Measurements from ENCODE around the gene MRFAP1.
"Not testable (repeated sequence)": the region's sequence is repeated elsewhere in the genome, so short reads cannot be mapped to it uniquely, and the experiment has no call there.

The MRFAP1 gene

DNA sequence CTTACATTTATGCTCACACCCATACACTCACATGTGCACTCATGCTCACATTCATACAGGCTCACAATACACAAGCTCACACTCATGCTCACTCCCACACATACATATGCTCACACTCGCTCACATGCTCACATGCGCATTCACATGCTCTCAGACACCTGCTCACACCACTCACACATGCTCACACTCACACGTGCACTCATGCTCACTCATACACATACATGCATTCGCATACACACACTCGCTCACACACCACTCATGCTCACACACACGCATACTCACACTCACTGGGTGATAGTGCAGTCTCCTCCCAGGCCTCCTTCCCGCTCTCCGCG, 24.8 kb downstream of the MRFAP1 start:
- H3K9me3 ChIP-seq, result no peaks in the 10 kb centered on the region
- H3K36me3 ChIP-seq, result no peaks in the 10 kb centered on the region
- peaks cover 6 to 11% of the 10 kb centered on the region in 2 experiments for H3K4me1 ChIP-seq (ENCODE audit: control insufficient read depth in 1 of 2, insufficient read depth in 1 of 2, low read depth in 1 of 2, low read length in 1 of 2)
- no peak overlapping the region for H3K4me3 ChIP-seq (ENCODE audit: low read depth in 1 of 2, low read length in 1 of 2)
- TF ChIP-seq CTCF (IDR thresholded peaks at IDR 0.05), result no peak
- H3K27ac ChIP-seq, result no peak overlapping the region
- H3K27me3 ChIP-seq, result peaks cover 58% of the 10 kb centered on the region

DNA sequence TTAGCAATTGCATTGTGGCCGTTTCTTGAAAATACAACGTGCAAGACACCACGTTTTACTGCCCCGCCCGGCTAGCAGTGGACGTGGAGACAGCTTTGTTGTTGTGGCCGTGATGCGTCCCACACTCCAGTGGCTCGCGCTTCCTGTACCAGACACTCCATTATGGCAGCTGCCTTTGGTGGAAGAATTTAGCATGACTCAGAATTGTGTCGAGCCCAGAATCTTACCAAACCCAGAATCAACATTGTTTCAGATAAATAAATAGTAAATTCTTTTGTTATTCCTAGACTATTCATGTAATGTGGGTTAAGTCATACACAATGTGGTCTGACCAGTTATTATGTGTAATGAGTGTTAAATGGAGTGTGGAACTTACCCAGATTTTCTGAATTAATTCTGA, 27.9 kb downstream of the MRFAP1 start:
- Histone ChIP-seq H3K9me3 (no peaks in the 10 kb centered on the region), H3K27me3 (peaks cover 27% of the 10 kb centered on the region), H3K4me1 (ENCODE audit: control insufficient read depth in 1 of 2, insufficient read depth in 1 of 2, low read depth in 1 of 2, low read length in 1 of 2) (peaks cover 10 to 15% of the 10 kb centered on the region in 2 experiments), H3K4me3 (ENCODE audit: low read depth in 1 of 2, low read length in 1 of 2) (no peak overlapping the region), H3K27ac (no peak overlapping the region), H3K36me3 (no peaks in the 10 kb centered on the region)
- no peak for TF ChIP-seq CTCF (IDR thresholded peaks at IDR 0.05)

GRCh38 chr4:6671648-6672047, 31.2 kb downstream of the MRFAP1 start:
- H3K36me3 ChIP-seq, result no peaks in the 10 kb centered on the region
- H3K4me3 ChIP-seq (ENCODE audit: low read depth in 1 of 2, low read length in 1 of 2), result no peak overlapping the region
- no peak overlapping the region for H3K27ac ChIP-seq
- peaks cover 28 to 31% of the 10 kb centered on the region in 2 experiments for H3K4me1 ChIP-seq (ENCODE audit: control insufficient read depth in 1 of 2, insufficient read depth in 1 of 2, low read depth in 1 of 2, low read length in 1 of 2)
- no peak for TF ChIP-seq CTCF (IDR thresholded peaks at IDR 0.05)
- no peaks in the 10 kb centered on the region for H3K9me3 ChIP-seq
- no peaks in the 10 kb centered on the region for H3K27me3 ChIP-seq

DNA sequence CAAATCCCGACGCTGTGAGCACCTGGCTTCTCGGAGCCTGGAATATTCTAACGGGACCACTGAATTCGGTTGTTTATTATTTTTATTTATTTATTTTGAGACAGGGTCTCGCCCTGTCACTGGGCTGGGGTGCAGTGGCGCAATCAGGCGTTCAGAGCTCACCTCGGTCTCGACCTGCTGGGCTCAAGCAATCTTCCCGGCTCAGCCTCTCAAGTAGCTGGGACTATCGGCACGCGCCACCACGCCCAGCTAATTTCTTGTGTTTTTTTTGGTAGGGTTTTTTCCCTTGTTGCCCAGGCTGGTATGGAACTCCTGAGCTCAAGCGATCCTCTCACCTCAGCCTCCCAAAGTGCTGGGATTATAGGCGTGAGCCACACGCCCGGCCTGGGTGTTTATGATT, 31.6 kb downstream of the MRFAP1 start:
- Histone ChIP-seq H3K4me1 (ENCODE audit: control insufficient read depth in 1 of 2, insufficient read depth in 1 of 2, low read depth in 1 of 2, low read length in 1 of 2) (peaks cover 33 to 36% of the 10 kb centered on the region in 2 experiments), H3K9me3 (no peaks in the 10 kb centered on the region), H3K36me3 (no peaks in the 10 kb centered on the region), H3K27ac (no peak overlapping the region), H3K4me3 (ENCODE audit: low read depth in 1 of 2, low read length in 1 of 2) (no peak overlapping the region), H3K27me3 (no peaks in the 10 kb centered on the region)
- TF ChIP-seq CTCF (IDR thresholded peaks at IDR 0.05), result no peak

- H3K27me3 ChIP-seq; H3K36me3 ChIP-seq; H3K4me3 ChIP-seq (ENCODE audit: low read depth in 1 of 2, low read length in 1 of 2); H3K9me3 ChIP-seq: not testable (repeated sequence)
- peak overlapping the region; percentile 85 for H3K27ac ChIP-seq
- peaks cover 39 to 41% of the 10 kb centered on the region in 2 experiments for H3K4me1 ChIP-seq (ENCODE audit: control insufficient read depth in 1 of 2, insufficient read depth in 1 of 2, low read depth in 1 of 2, low read length in 1 of 2)
Observed at GRCh38 chr4:6672541-6673190, 32.2 kb downstream of the MRFAP1 start.

GRCh38 chr4:6673191-6673659, 32.7 kb downstream of the MRFAP1 start:
- peak overlapping the region; percentile 85 for H3K27ac ChIP-seq
- H3K27me3 ChIP-seq, H3K9me3 ChIP-seq, H3K36me3 ChIP-seq: not testable (repeated sequence)
- H3K4me1 ChIP-seq (ENCODE audit: control insufficient read depth in 1 of 2, insufficient read depth in 1 of 2, low read depth in 1 of 2, low read length in 1 of 2), result peaks cover 43 to 44% of the 10 kb centered on the region in 2 experiments
- H3K4me3 ChIP-seq (ENCODE audit: low read depth in 1 of 2, low read length in 1 of 2), result peak overlapping the region; percentile 86 to 89

All from neutrophil (primary cell).